PC-3 (cell line): ENCODE results near the gene EEF1A2.

Experiments used
- CTCF ChIP-seq: fragments of 300-600 bp; sonication (generic); conservative IDR thresholded peaks from 2 replicates; pipeline ENCODE4 v1.5.1; 2017; ENCODE audit warnings: antibody characterized with exemption, low read depth, mild to moderate bottlenecking, low read length
- EZH2phosphoT487 ChIP-seq: fragments of 300-600 bp; sonication (generic); IDR thresholded peaks from 2 replicates; pipeline ENCODE4 v1.6.1; 2018; ENCODE audit warnings: mild to moderate bottlenecking, antibody characterized with exemption, low read length, borderline replicate concordance

DNA sequence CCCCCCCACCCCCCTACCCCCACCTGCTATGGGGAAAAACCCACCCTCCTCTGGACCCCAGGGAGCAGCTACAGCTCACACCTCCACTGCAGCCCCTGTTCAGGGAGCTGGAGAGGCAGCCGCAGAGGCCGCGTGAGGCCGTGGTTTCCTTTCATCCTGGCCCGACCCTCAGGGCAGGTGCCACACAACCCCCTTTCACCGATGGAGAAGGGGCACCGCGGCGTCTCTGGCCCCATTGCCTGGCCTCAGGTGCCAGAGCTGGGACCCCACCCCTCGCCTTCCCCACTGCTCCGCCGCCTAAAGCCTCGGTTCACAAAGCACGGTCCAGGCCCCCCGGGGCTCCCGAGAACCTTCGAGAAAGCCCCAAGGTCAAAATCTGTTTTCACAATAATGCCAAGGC is 14.6 kb downstream of the EEF1A2 start:
- TF ChIP-seq CTCF (no peak), EZH2phosphoT487 (no peak)
